ACHN (cell line): ENCODE results near the gene PDE4B.

Experiments
- DNase-seq: peaks from one replicate; pipeline ENCODE4 v3.0.0-alpha.2; 2015
- in situ Hi-C: cut with HindIII; loops from 2 replicates; pipeline ENCODE4 v1.10.0; 2017; ENCODE audit warnings: low sequenced_read_pairs, low pct_ligation_motif_present, low pct_unique_long_range_greater_than_20kb

Gene PDE4B

GRCh38 chr1:66175098-66175497 lies 382.4 kb downstream of the PDE4B start:
- no peak for DNase-seq
- in situ Hi-C loops = no loop called here

- DNase-seq = no peak
- in situ Hi-C loops = no loop called here
These were observed 382.9 kb downstream of the PDE4B start for GRCh38 chr1:66175581-66175980.

GRCh38 chr1:66176012-66176715 lies 383.5 kb downstream of the PDE4B start:
- DNase-seq = no peak
- in situ Hi-C loops = no loop called here

- in situ Hi-C loops = no loop called here
- DNase-seq = no peak
These were observed 384.1 kb downstream of the PDE4B start for GRCh38 chr1:66176832-66177231.

GRCh38 chr1:66177510-66177909 lies 384.8 kb downstream of the PDE4B start:
- no peak for DNase-seq

GRCh38 chr1:66182026-66182425 lies 389.3 kb downstream of the PDE4B start:
- no peak for DNase-seq
- in situ Hi-C loops = no loop called here

More at GRCh38 chr1:66177510-66177909, 384.8 kb downstream of the PDE4B start:
- in situ Hi-C loops = no loop called here

- no peak for DNase-seq
- in situ Hi-C loops = no loop called here
These were observed 390.0 kb downstream of the PDE4B start for GRCh38 chr1:66182551-66183178.

- in situ Hi-C loops = no loop called here
- DNase-seq = no peak
These were observed 390.7 kb downstream of the PDE4B start for GRCh38 chr1:66183400-66183799.

- DNase-seq = no peak
- in situ Hi-C loops = no loop called here
These were observed 404.4 kb downstream of the PDE4B start for GRCh38 chr1:66197120-66197519.

- in situ Hi-C loops = no loop called here
- no peak for DNase-seq
These were observed 405.1 kb downstream of the PDE4B start for GRCh38 chr1:66197785-66198184.

GRCh38 chr1:66206563-66207144 lies 414.0 kb downstream of the PDE4B start:
- no peak for DNase-seq
- in situ Hi-C loops = no loop called here

GRCh38 chr1:66207484-66207883 lies 414.8 kb downstream of the PDE4B start:
- in situ Hi-C loops = no loop called here
- DNase-seq = no peak

GRCh38 chr1:66208632-66209031 lies 415.9 kb downstream of the PDE4B start:
- DNase-seq = no peak
- in situ Hi-C loops = no loop called here

- DNase-seq = no peak
- in situ Hi-C loops = no loop called here
These were observed 418.0 kb downstream of the PDE4B start for GRCh38 chr1:66210635-66211244.

GRCh38 chr1:66211521-66211920 lies 418.8 kb downstream of the PDE4B start:
- in situ Hi-C loops = no loop called here
- DNase-seq = no peak

GRCh38 chr1:66213491-66213890 lies 420.8 kb downstream of the PDE4B start:
- in situ Hi-C loops = no loop called here
- DNase-seq = no peak

GRCh38 chr1:66214901-66215300 lies 422.2 kb downstream of the PDE4B start:
- in situ Hi-C loops = no loop called here
- no peak for DNase-seq

- in situ Hi-C loops = no loop called here
- DNase-seq = no peak
These were observed 424.3 kb downstream of the PDE4B start for GRCh38 chr1:66217021-66217420.

- no peak for DNase-seq
- in situ Hi-C loops = no loop called here
These were observed 424.9 kb downstream of the PDE4B start for GRCh38 chr1:66217561-66217960.

GRCh38 chr1:66220477-66220876 lies 427.8 kb downstream of the PDE4B start:
- DNase-seq = no peak
- in situ Hi-C loops = no loop called here
